ENCODE results near the gene GTPBP6.

- no peak for TF ChIP-seq CTCF (IDR thresholded peaks at IDR 0.05)
- TF ChIP-seq JUND (IDR thresholded peaks at IDR 0.05) = no peak
- TF ChIP-seq REST (IDR thresholded peaks at IDR 0.05; ENCODE audit: low read depth, low read length) = no peak
- TF ChIP-seq YY1 (IDR thresholded peaks at IDR 0.05; ENCODE audit: low read depth) = no peak
- TF ChIP-seq MAX (IDR thresholded peaks at IDR 0.05; ENCODE audit: low read depth) = no peak
- TF ChIP-seq TAF1 (IDR thresholded peaks at IDR 0.05; ENCODE audit: borderline replicate concordance, low read depth, low read length) = no peak
- TF ChIP-seq POLR2AphosphoS5 (IDR thresholded peaks at IDR 0.05; ENCODE audit: low read depth, low read length) = no peak
- no peak for TF ChIP-seq EP300 (IDR thresholded peaks at IDR 0.05; ENCODE audit: borderline replicate concordance in 1 of 2, low read depth in 1 of 2, low read length in 1 of 2)
- no peak for TF ChIP-seq RCOR1 (IDR thresholded peaks at IDR 0.05; ENCODE audit: low read length)
- no peak for TF ChIP-seq GABPA (IDR thresholded peaks at IDR 0.05; ENCODE audit: low read depth)
- no peak for TF ChIP-seq GATA2 (CRISPR knock-in tag; IDR thresholded peaks at IDR 0.05)
- TF ChIP-seq MXI1 (IDR thresholded peaks at IDR 0.05; ENCODE audit: low read depth, low read length) = no peak
Measured at GRCh38 chrX:348461-349117, 30.0 kb upstream of the GTPBP6 start.
